KMS-11 (cell line): ENCODE measurements around the gene OR2T35.
"Not testable (repeated sequence)": the region's sequence is repeated elsewhere in the genome, so short reads cannot be mapped to it uniquely, and the experiment has no call there.

Source experiments
- H2AFZ ChIP-seq: fragments of 200-600 bp; sonication (generic); 2 replicates; pipeline ENCODE4 v1.6.1; 2016; ENCODE audit warnings: antibody characterized with exemption, mixed run types, low read depth
- H3K27ac ChIP-seq: fragments of 200-600 bp; sonication (generic); 2 replicates; pipeline ENCODE4 v1.6.1; 2016; ENCODE audit warnings: mild to moderate bottlenecking, mixed run types
- H3K27me3 ChIP-seq: fragments of 200-600 bp; sonication (generic); 2 replicates; pipeline ENCODE4 v1.6.1; 2017; ENCODE audit warnings: mild to moderate bottlenecking, low read depth, mixed run types, moderate library complexity; ENCODE audit not compliant: insufficient read depth
- H3K36me3 ChIP-seq: fragments of 200-600 bp; sonication (generic); 2 replicates; pipeline ENCODE4 v1.6.1; 2017; ENCODE audit warnings: mild to moderate bottlenecking, mixed run types; ENCODE audit not compliant: insufficient read depth
- H3K4me1 ChIP-seq: fragments of 200-600 bp; sonication (generic); 2 replicates; pipeline ENCODE4 v1.6.1; 2016; ENCODE audit warnings: mild to moderate bottlenecking, low read depth, mixed run types; ENCODE audit not compliant: poor library complexity, severe bottlenecking
- H3K4me2 ChIP-seq: fragments of 200-600 bp; sonication (generic); 2 replicates; pipeline ENCODE4 v1.7.0; 2016; ENCODE audit warnings: mild to moderate bottlenecking, mixed run types
- H3K4me3 ChIP-seq: fragments of 200-600 bp; sonication (generic); IDR thresholded peaks from 2 replicates; pipeline ENCODE4 v1.6.1; 2017; ENCODE audit warnings: low read depth, low read length, mixed read lengths; ENCODE audit not compliant: insufficient read depth
- H3K79me2 ChIP-seq: fragments of 200-600 bp; sonication (generic); 2 replicates; pipeline ENCODE4 v1.6.1; 2016; ENCODE audit warnings: low read depth, mixed run types; ENCODE audit not compliant: insufficient read depth
- H3K9ac ChIP-seq: fragments of 200-600 bp; sonication (generic); 2 replicates; pipeline ENCODE4 v1.6.1; 2016; ENCODE audit warnings: mild to moderate bottlenecking, mixed run types
- H4K20me1 ChIP-seq: fragments of 200-600 bp; sonication (generic); 2 replicates; pipeline ENCODE4 v1.6.1; 2016; ENCODE audit warnings: mild to moderate bottlenecking, mixed run types; ENCODE audit not compliant: insufficient read depth
- TF ChIP-seq, protein P1 (sequence below): fragments of 200-600 bp; sonication (generic); conservative IDR thresholded peaks from 2 replicates; pipeline ENCODE4 v1.6.1; 2017; ENCODE audit warnings: low read depth, mild to moderate bottlenecking, antibody characterized with exemption, low read length, moderate library complexity, mixed read lengths

OR2T35 gene, protein sequence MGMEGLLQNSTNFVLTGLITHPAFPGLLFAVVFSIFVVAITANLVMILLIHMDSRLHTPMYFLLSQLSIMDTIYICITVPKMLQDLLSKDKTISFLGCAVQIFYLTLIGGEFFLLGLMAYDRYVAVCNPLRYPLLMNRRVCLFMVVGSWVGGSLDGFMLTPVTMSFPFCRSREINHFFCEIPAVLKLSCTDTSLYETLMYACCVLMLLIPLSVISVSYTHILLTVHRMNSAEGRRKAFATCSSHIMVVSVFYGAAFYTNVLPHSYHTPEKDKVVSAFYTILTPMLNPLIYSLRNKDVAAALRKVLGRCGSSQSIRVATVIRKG

GRCh38 chr1:248645178-248645577, at the start of gene OR2T35:
TSS of gene OR2T35 (minus strand) at chr1:248645278. CDS start at chr1:248639258, 6,020 bp downstream.
- not testable (repeated sequence) for H2AFZ ChIP-seq, H4K20me1 ChIP-seq, H3K4me3 ChIP-seq, H3K79me2 ChIP-seq, H3K36me3 ChIP-seq, H3K9ac ChIP-seq, H3K4me1 ChIP-seq, H3K27ac ChIP-seq, H3K4me2 ChIP-seq, H3K27me3 ChIP-seq

DNA sequence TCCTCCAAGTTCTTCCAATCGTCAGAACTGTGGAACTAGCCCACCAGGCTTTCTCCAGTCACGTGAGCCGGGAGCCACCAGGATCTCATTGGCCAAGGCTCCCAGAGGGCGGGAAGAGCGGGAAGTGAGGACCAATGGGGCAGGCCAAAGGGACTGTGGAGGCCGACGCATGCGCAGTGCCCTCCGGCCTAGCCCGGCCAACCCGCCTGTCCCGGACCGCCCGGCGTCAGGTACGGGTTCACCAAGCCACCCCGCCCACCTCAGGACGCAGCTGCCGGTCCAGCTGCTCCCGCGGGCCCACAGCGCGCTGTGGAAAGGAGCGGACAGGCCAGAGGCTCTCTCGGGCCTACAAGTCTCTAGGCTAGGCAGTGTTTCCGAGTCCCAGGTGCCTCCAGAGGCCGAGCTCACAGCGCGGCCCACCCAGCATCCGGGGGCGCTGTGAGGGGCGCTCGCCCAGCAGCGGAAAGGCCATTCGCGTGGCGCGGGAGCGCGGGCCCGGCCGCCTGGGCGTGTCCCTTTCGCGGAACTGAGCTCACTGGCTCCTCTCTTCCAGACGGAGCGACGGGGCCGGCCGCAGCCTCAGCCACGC, 46.6 kb upstream of the OR2T35 start:
- Histone ChIP-seq H3K4me1 (no peaks in the 10 kb centered on the region), H3K4me2 (no peak overlapping the region)
- TF ChIP-seq, protein P1, sequence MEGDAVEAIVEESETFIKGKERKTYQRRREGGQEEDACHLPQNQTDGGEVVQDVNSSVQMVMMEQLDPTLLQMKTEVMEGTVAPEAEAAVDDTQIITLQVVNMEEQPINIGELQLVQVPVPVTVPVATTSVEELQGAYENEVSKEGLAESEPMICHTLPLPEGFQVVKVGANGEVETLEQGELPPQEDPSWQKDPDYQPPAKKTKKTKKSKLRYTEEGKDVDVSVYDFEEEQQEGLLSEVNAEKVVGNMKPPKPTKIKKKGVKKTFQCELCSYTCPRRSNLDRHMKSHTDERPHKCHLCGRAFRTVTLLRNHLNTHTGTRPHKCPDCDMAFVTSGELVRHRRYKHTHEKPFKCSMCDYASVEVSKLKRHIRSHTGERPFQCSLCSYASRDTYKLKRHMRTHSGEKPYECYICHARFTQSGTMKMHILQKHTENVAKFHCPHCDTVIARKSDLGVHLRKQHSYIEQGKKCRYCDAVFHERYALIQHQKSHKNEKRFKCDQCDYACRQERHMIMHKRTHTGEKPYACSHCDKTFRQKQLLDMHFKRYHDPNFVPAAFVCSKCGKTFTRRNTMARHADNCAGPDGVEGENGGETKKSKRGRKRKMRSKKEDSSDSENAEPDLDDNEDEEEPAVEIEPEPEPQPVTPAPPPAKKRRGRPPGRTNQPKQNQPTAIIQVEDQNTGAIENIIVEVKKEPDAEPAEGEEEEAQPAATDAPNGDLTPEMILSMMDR: no peak

DNA sequence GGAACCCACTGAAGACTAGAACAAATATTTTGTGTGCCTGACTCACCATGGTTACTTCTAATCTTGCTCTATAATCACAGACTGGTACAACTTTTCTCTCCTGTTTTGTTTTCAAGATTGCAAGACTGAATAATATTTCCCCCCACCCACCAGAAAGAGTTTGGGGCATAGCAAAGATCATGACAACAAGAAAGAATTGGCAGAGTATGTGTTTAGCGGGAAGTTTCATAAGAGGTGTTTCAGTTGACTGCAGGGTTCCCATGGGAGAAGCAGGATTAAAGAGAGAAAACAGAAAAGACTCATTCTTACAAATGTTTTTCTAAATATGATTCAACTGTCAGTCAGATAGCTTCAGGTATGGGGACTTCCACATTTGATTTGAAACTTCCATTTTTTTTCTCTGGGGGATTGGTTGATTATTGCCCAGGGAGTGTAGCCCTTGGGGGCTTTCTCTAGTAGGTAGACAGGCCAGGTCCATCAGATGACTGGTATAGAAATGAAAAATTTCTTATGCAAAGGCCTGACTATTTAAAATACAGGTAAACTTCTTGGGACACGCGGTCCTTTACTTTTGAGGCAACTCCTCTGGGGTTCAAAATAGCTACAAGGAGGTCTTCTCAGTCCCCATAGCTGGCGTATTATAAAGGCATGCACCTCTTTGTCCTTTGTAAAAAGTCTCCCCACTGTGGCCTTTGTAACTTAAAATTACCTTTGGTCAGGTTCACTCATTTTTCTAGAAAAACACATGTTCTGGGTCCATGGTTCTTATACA, 43.6 kb upstream of the OR2T35 start:
- Histone ChIP-seq H3K79me2 (no peaks in the 10 kb centered on the region), H3K9ac (no peak overlapping the region), H4K20me1 (no peaks in the 10 kb centered on the region), H3K4me3 (no peak overlapping the region), H2AFZ (no peak overlapping the region), H3K4me2 (no peak overlapping the region), H3K36me3 (no peaks in the 10 kb centered on the region), H3K4me1 (no peaks in the 10 kb centered on the region), H3K27me3 (no peaks in the 10 kb centered on the region), H3K27ac (no peak overlapping the region)
- TF ChIP-seq, protein P1: no peak

More for the DNA sequence above, 46.6 kb upstream of the OR2T35 start:
- no peak overlapping the region for H3K9ac ChIP-seq
- no peaks in the 10 kb centered on the region for H3K79me2 ChIP-seq
- H3K4me3 ChIP-seq: no peak overlapping the region
- H3K27ac ChIP-seq: no peak overlapping the region
- H2AFZ ChIP-seq: no peak overlapping the region
- H3K36me3 ChIP-seq: no peaks in the 10 kb centered on the region
- H3K27me3 ChIP-seq: no peaks in the 10 kb centered on the region
- H4K20me1 ChIP-seq: no peaks in the 10 kb centered on the region

DNA sequence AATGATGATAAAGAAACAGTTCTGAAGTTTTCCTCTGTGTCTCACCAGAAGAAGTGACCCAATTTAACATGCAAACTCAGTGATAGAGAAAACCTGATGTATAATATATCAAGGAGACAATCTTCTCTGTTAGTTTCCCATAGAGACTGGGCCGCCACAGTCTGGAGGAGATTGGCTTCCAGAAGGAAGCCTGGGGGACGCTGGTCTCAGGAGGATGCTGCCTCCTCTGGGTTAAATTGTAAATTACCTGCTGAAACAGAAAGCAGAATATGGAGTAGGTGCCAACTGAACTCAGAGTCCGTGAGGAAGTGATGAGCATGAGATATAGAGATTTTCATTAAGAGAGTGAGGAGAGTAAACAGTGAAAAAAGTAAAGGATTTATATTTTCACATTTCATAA, 41.7 kb upstream of the OR2T35 start:
- Histone ChIP-seq H2AFZ (no peak overlapping the region), H3K4me1 (no peaks in the 10 kb centered on the region), H3K27me3 (no peaks in the 10 kb centered on the region), H3K4me2 (no peak overlapping the region), H3K9ac (no peak overlapping the region), H3K4me3 (no peak overlapping the region), H4K20me1 (no peaks in the 10 kb centered on the region), H3K36me3 (no peaks in the 10 kb centered on the region), H3K79me2 (no peaks in the 10 kb centered on the region), H3K27ac (no peak overlapping the region)
- TF ChIP-seq, protein P1: peak; percentile 37; the same call in 1 of the 2 replicates
